Activated CD8-positive, alpha-beta memory T cell treated with anti-CD3 and anti-CD28 coated beads for 36 hours (primary cell): ENCODE data around the gene RBMXL3. TPM values are rescaled to one million over a fixed set of nuclear protein-coding genes. Genes with fewer than 3 reads are reported as not detected.

Experiments
- CTCF ChIA-PET: fragments of 350-600 bp; sonication (Branson Sonifier 250); formaldehyde crosslinking; loops from one replicate; lab custom pipeline; 2021; ENCODE audit warnings: antibody characterized with exemption; lab: Charles Lee
- POLR2A ChIA-PET: fragments of 350-600 bp; sonication (Branson Sonifier 250); formaldehyde crosslinking; loops from one replicate; lab custom pipeline; 2021; ENCODE audit warnings: antibody characterized with exemption; lab: Charles Lee
- total RNA-seq, 2 experiments: library from RNA; stranded (reverse); gene quantifications; one replicate each; pipeline ENCODE4 v1.2.3, GENCODE V29; 2021

The RBMXL3 gene
- total RNA-seq, 2 experiments from 2014 or later = not detected

- CTCF ChIA-PET = no interaction called here
- POLR2A ChIA-PET = no interaction called here
Measured at GRCh38 chrX:115232933-115233496, 43.8 kb downstream of the RBMXL3 start.

DNA sequence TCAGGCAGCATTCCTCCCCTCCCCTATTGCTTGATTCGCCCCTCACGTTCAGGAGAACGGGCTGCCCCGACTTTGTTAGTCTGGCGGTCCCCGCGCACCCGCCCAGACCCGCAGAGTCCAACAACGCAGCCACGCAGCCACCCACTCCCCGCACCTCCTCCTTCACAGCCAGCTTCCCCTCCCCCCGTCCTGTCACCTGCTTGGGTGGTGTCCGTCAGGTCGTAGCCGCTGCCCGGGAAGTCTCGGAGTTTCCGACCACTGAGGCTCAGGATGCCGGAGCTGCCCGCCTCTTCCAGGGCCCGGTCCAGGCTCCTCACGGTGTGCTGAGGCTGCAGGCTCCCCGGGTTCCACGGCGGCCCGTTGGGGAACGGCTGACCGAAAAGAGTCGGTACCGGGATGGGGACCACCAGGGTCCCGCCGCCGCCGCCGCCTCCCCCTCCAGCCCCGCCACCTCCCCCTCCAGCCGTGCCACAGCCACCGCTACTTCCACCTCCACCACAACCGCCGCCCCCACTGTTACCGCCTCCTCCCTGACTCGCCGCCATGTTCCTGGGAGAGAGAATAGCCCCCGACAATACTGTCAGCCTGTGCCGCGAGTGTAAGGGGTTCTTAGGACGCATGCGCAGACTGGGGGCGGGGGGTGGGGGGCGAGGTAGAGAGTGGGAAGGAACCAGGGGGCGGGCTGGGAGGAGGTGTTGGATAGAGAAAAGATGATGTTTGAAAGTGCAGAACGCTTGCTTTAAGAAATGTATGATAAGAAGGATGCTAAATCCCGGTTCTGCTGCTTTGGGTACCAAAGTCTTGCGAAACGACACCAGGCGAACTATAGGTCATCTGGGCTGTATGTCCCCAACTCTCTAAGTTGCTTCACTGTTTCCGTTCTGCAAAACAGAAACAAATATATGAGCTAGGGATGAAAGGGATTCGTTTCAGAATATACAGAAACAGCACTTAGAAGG is 44.6 kb downstream of the RBMXL3 start, which contains the start of gene LRCH2:
TSS of gene LRCH2 (minus strand) at position 600 of the 959 bp plus-strand sequence. CDS start at position 545, 55 bp downstream.
- POLR2A ChIA-PET = no interaction called here
- CTCF ChIA-PET = no interaction called here

DNA sequence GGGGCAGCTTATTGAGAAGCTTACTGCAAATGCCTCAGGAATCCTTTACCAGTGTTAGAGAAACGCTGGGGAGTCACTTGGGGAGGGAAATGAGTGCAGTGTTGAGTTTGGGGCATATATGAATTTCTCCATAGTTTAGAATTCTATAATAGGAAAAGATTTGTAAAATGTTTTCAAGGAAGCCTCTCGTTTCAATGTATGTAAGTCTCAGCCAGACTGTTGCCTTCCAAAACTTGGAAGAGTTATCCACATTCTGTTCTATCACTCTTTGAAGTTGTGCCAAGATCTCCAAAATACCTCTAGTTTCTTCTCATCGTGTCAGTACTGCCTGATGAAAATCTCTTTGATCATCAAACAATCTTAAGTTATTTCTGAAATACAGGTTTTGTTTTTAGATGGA is 45.3 kb downstream of the RBMXL3 start:
- ChIA-PET CTCF (no interaction called here), POLR2A (no interaction called here)

DNA sequence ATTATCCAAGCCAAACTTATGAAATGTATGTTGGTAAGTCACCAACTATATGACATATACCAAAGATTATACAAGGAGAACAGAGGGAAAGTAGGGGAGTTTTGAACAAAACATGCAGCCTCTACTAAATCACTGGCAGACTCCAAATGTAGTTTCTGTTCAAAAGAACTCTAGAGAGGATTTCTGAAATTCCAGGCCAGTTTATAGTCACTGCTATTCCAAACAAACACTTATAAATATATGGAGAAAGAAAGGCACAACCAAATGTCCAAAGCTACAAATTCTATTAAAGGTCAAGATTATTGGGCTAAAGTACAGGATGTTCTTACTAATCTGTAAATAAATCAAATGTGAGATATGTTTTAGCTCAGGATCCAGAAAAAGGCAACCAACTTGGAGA is 47.4 kb downstream of the RBMXL3 start:
- ChIA-PET CTCF (no interaction called here), POLR2A (no interaction called here)

DNA sequence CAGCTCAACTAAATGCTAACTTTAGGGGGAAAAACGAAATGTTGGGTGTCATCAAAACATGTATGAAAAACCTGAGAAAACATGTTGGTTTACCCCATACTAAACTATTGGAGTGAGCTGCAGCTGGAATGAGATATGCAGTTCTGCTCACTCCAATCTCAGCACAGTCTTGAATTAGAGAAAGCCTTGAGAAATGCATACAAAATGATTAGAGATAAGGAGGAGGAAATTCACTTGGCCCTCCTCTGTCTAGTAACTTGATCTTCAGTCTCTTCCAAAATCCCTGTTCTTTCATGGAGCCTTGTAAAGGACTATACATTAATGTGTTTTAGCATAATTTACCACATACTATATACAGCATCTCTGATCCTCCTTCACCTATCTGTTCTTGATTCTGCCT is 47.8 kb downstream of the RBMXL3 start:
- CTCF ChIA-PET = no interaction called here

More for the DNA sequence above, 47.8 kb downstream of the RBMXL3 start:
- POLR2A ChIA-PET = no interaction called here

Other genes starting within 250 kb of the RBMXL3 start
- not detected for gene IL13RA2, start 171.8 kb upstream of the RBMXL3 start, total RNA-seq
- gene LRCH2, start 44.7 kb downstream of the RBMXL3 start, total RNA-seq = not detected
- not detected for gene LUZP4, start 100.3 kb downstream of the RBMXL3 start, total RNA-seq